Tibial nerve (tissue), 4 donors: ENCODE data around the gene SYK. TPM values are rescaled to one million over a fixed set of nuclear protein-coding genes. Genes with fewer than 3 reads are reported as not detected.

Experiments
- DNase-seq, 2 donors: peaks; one replicate each; pipeline ENCODE4 v3.0.0-alpha.2; 2019; ENCODE audit warnings: low spot score in 2 of 2
- H3K27ac ChIP-seq, 4 donors: fragments of 200-600 bp; sonication (generic) in 3 of 4; one replicate each; pipeline ENCODE4 v1.5.1; 2017 to 2019; ENCODE audit warnings: mild to moderate bottlenecking in 1 of 4
- H3K27me3 ChIP-seq, 2 donors: fragments of 200-600 bp; sonication (generic) in 1 of 2; one replicate each; pipeline versions ENCODE4 v1.5.1 to v1.6.0; 2017 to 2019
- H3K36me3 ChIP-seq, 3 donors: fragments of 200-600 bp; sonication (generic); one replicate each; pipeline ENCODE4 v1.5.1; 2018 to 2019
- H3K4me1 ChIP-seq, 4 donors: fragments of 200-600 bp; sonication (generic) in 3 of 4; one replicate each; pipeline ENCODE4 v1.5.1; 2017 to 2019
- H3K4me3 ChIP-seq, 4 donors: fragments of 200-600 bp; sonication (generic) in 3 of 4; one replicate each; pipeline ENCODE4 v1.5.1; 2017 to 2019; ENCODE audit warnings: mild to moderate bottlenecking in 1 of 4, moderate library complexity in 1 of 4
- H3K9me3 ChIP-seq, 4 donors: fragments of 200-600 bp; sonication (generic) in 3 of 4; one replicate each; pipeline ENCODE4 v1.5.1; 2017 to 2019
- CTCF ChIP-seq, 5 experiments: fragments of 200-600 bp in 3 of 5; fragments of 450-650 bp in 2 of 5; sonication (generic) in 3 of 5; IDR thresholded peaks; one replicate each; pipeline ENCODE4 v1.5.1; 2016 to 2019; ENCODE audit warnings: antibody characterized with exemption in 5 of 5, mild to moderate bottlenecking in 3 of 5, moderate library complexity in 2 of 5
- EP300 ChIP-seq, 2 donors: sonication (generic); formaldehyde crosslinking; IDR thresholded peaks; one replicate each; pipeline ENCODE4 v1.6.1; 2017; ENCODE audit warnings: antibody characterized with exemption in 2 of 2, mild to moderate bottlenecking in 1 of 2
- POLR2A ChIP-seq, 2 donors: fragments of 450-650 bp; IDR thresholded peaks; one replicate each; pipeline ENCODE4 v1.6.1; 2017; ENCODE audit warnings: antibody characterized with exemption in 2 of 2, mild to moderate bottlenecking in 2 of 2, moderate library complexity in 2 of 2
- WGBS, 2 donors: methylation state at CpG; one replicate each; pipeline ENCODE4 v1.1.5; 2018; 5-methylcytosine and 5-hydroxymethylcytosine counted together
- total RNA-seq, 4 donors: library from RNA; depleted of rRNA; stranded (reverse); fragments of >200 nt; gene quantifications; one replicate each; pipeline ENCODE4 v1.1.0, GENCODE V29; 2016

The SYK gene
- total RNA-seq, 4 donors from 2014 or later = 8.0 to 20.7 (median 13.2) TPM

DNA sequence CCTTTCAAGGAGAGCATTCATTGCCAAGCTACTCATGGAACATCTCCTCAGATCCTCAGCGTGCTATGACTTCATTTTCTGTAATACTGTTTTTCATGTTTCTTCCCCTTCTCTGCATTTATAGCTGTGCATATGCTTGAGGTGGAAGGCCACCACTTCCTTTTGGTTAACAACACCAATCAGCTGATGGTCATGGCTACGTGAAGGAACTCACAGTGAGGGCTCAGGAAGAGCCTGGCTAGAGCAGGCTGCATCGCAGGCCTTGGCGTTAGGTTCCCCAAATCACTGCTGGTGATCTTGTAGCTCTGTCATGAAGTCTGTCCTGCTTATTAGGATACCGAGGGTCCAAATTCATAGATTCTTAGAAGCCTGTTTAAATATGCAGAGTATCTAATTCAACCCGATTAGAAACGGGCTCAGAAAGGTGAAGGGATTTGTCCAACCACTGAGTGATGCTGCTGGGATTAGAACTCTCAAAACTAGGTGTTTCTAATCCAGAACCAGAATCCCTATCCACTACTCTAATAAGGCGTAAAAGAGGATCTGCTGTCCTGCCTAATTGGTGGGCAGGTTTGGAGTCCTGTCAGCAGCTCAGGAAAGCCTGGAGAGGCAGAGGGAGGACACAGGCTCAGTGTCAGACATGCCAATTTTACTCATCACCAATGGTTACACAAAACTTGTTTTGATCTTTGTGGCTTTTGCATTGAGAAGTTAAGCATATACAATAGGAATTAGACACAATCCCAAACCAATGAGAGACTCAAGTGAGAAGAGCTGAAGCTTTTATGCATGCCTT, 7.5 kb downstream of the SYK start:
- H3K27me3 ChIP-seq = no peaks in the 10 kb centered on the region
- H3K4me1 ChIP-seq = peaks cover 0 to 4% (median 0%) of the 10 kb centered on the region in 4 donors
- no peaks in the 10 kb centered on the region for H3K9me3 ChIP-seq
- peak in 1 of 2 donors; percentile 34 for DNase-seq
- no peak overlapping the region for H3K27ac ChIP-seq
- no peaks in the 10 kb centered on the region for H3K36me3 ChIP-seq
- TF ChIP-seq POLR2A (IDR thresholded peaks at IDR 0.05) (no peak), EP300 (IDR thresholded peaks at IDR 0.05) (peak in 1 of 2 donors; percentile 73)
- H3K4me3 ChIP-seq = no peak overlapping the region
- WGBS, 2 donors = 80 to 87% methylated on average over 8 of the region's 8 CpGs

- Histone ChIP-seq H3K4me3 (no peak overlapping the region), H3K36me3 (no peaks in the 10 kb centered on the region), H3K27ac (no peak overlapping the region), H3K4me1 (peaks cover 0 to 12% (median 2%) of the 10 kb centered on the region in 4 donors), H3K9me3 (no peaks in the 10 kb centered on the region), H3K27me3 (no peaks in the 10 kb centered on the region)
- 43 to 68% methylated on average over 4 of the region's 4 CpGs for WGBS, 2 donors
- TF ChIP-seq CTCF (IDR thresholded peaks at IDR 0.05) (no peak), EP300 (IDR thresholded peaks at IDR 0.05) (no peak), POLR2A (IDR thresholded peaks at IDR 0.05) (no peak)
- DNase-seq = no peak
These were observed 9.1 kb downstream of the SYK start for GRCh38 chr9:90810691-90811090.

DNA sequence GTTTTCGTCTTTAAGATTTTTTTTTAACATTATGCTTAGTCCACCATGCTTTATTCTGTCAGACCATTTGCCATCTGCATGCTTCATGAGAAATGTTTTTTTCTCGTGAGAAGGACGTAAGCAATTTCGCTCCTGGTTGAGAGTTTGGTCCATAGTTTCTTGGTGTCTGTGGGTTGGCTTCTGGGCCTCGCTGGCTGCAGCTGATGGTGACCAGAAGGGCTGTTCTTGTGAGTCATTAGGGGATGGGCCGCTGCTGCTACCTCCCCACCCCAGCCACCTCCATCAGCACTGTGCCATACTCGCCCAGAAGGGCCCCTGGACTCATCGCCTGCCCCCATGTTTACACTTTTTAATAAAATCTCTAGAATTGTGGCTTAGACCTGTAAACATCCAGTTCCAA, 11.4 kb downstream of the SYK start:
- WGBS, 2 donors = 83 to 94% methylated on average over 8 of the region's 8 CpGs
- DNase-seq = no peak
- no peak for TF ChIP-seq CTCF (IDR thresholded peaks at IDR 0.05)
- no peak for TF ChIP-seq POLR2A (IDR thresholded peaks at IDR 0.05)
- no peak for TF ChIP-seq EP300 (IDR thresholded peaks at IDR 0.05)

DNA sequence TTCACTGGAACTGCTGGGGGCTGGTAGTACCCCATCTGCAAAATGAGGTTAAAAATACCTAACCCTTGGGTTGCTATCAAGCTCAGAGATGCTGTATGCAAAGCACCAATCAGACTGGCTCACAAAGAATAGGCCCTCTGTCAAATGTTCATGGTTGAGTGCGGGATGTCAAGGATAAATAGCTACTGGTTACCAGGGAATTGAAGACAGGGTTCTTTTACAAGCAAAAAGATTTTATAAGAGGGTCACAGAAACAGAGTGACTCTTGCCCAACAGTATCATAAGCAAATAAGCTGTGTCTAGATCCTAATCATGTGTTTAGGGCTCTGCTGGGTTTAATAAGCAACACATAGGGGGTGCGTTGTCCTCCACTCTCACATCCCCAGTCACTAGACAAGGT, 11.9 kb downstream of the SYK start:
- WGBS, 2 donors = 35 to 66% methylated on average over 2 of the region's 2 CpGs
- Histone ChIP-seq H3K36me3 (no peaks in the 10 kb centered on the region), H3K27ac (no peak overlapping the region), H3K27me3 (no peaks in the 10 kb centered on the region), H3K4me3 (no peak overlapping the region), H3K9me3 (no peaks in the 10 kb centered on the region), H3K4me1 (peaks cover 0 to 13% (median 2%) of the 10 kb centered on the region in 4 donors)
- TF ChIP-seq CTCF (IDR thresholded peaks at IDR 0.05) (no peak), POLR2A (IDR thresholded peaks at IDR 0.05) (no peak), EP300 (IDR thresholded peaks at IDR 0.05) (no peak)
- DNase-seq = no peak

More for the DNA sequence above, 11.4 kb downstream of the SYK start:
- Histone ChIP-seq H3K27ac (no peak overlapping the region), H3K36me3 (no peaks in the 10 kb centered on the region), H3K9me3 (no peaks in the 10 kb centered on the region), H3K4me3 (no peak overlapping the region), H3K27me3 (no peaks in the 10 kb centered on the region), H3K4me1 (peaks cover 0 to 13% (median 2%) of the 10 kb centered on the region in 4 donors)

GRCh38 chr9:90814355-90814754, 12.7 kb downstream of the SYK start:
- H3K36me3 ChIP-seq = no peaks in the 10 kb centered on the region
- TF ChIP-seq CTCF (IDR thresholded peaks at IDR 0.05) = no peak
- no peak for TF ChIP-seq EP300 (IDR thresholded peaks at IDR 0.05)
- TF ChIP-seq POLR2A (IDR thresholded peaks at IDR 0.05) = no peak

More at GRCh38 chr9:90814355-90814754, 12.7 kb downstream of the SYK start:
- no peak for DNase-seq
- WGBS, 2 donors = 91 to 94% methylated on average over 4 of the region's 4 CpGs
- H3K27ac ChIP-seq = no peak overlapping the region
- no peaks in the 10 kb centered on the region for H3K9me3 ChIP-seq
- H3K4me3 ChIP-seq = no peak overlapping the region
- H3K4me1 ChIP-seq = peaks cover 0 to 13% (median 2%) of the 10 kb centered on the region in 4 donors
- no peaks in the 10 kb centered on the region for H3K27me3 ChIP-seq
